Subcutaneous adipose tissue (tissue), 4 donors: ENCODE results near the gene TRIM54. TPM values are rescaled to one million over a fixed set of nuclear protein-coding genes. Genes with fewer than 3 reads are reported as not detected.

ENCODE experiments used
- total RNA-seq, 4 donors: library from RNA; depleted of rRNA; stranded (reverse); fragments of >200 nt; gene quantifications; one replicate each; pipeline ENCODE4 v1.1.0, GENCODE V29; 2016
- TF ChIP-seq, protein P1 (sequence below): fragments of 450-650 bp; IDR thresholded peaks from one replicate; pipeline ENCODE4 v1.5.1; 2016; ENCODE audit warnings: low read depth, mild to moderate bottlenecking, control low read depth, antibody characterized with exemption, moderate library complexity

Gene TRIM54
- total RNA-seq, 4 donors from 2014 or later: 0.66 TPM; not detected in 3

DNA sequence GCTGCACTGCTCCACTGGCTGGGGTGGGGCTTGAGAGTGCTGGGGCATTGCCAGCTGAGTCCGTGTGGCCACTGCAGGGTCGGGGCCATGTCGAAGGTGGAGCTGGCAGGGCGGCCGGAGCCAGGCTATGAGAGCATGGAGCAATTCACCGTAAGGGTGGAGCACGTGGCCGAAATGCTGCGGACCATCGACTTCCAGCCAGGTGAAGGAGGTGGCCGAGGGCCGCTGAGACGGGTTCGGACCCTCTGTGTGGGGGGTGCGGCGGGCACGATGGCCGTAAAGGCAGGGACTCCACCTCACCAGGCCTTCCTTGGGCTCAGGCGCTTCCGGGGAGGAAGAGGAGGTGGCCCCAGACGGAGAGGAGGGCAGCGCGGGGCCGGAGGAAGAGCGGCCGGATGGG, 23.9 kb downstream of the TRIM54 start:
- TF ChIP-seq, protein P1, sequence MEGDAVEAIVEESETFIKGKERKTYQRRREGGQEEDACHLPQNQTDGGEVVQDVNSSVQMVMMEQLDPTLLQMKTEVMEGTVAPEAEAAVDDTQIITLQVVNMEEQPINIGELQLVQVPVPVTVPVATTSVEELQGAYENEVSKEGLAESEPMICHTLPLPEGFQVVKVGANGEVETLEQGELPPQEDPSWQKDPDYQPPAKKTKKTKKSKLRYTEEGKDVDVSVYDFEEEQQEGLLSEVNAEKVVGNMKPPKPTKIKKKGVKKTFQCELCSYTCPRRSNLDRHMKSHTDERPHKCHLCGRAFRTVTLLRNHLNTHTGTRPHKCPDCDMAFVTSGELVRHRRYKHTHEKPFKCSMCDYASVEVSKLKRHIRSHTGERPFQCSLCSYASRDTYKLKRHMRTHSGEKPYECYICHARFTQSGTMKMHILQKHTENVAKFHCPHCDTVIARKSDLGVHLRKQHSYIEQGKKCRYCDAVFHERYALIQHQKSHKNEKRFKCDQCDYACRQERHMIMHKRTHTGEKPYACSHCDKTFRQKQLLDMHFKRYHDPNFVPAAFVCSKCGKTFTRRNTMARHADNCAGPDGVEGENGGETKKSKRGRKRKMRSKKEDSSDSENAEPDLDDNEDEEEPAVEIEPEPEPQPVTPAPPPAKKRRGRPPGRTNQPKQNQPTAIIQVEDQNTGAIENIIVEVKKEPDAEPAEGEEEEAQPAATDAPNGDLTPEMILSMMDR: no peak

DNA sequence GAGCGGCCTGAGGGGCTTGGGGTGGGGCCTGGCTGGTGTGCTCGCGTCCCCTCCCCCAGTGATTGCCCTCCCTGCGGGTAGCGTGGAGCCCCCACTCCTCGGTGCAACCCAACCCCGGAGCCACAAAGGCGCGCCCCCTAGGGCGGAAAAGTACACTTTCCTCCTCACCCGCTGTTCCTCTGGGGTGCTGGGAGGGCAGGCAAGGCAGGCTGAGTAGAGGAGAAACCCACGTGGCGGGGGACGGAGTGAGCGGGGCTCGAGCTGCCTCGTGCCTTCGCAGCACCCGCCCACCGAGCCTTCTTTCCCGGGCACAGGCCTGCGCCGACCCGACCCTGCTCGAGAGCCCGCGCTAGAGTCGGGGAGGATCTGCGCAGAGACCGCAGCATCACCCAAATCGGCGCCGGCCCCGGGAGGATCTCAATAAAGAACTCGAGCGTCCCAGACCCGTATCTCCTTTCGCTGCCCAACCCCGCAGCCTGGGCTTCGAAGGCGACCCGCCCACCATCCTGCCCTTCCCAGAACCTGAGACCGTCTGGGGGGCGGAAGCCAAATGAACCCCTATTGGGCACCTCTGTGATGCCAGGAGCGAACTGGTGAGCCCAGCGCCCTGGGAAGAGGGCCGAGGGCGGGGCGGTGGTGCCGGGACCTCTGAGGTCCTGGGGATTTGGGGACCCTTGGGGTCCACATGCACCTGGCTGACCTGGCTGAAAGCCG, 24.5 kb downstream of the TRIM54 start:
- TF ChIP-seq, protein P1: no peak

DNA sequence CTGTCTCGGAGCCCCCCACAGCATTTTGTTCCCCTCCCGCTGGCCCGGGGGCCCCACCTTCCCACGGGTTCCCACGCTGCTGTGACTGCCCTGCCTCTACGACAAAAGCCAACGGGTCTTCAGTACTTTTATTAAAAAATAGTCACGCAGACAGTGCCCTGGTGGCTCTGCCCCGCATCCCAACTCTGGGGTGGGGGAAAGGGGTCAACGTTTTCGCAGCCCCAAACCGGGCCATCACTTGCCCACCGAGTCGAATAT, 25.0 kb downstream of the TRIM54 start:
- TF ChIP-seq, protein P1: no peak

DNA sequence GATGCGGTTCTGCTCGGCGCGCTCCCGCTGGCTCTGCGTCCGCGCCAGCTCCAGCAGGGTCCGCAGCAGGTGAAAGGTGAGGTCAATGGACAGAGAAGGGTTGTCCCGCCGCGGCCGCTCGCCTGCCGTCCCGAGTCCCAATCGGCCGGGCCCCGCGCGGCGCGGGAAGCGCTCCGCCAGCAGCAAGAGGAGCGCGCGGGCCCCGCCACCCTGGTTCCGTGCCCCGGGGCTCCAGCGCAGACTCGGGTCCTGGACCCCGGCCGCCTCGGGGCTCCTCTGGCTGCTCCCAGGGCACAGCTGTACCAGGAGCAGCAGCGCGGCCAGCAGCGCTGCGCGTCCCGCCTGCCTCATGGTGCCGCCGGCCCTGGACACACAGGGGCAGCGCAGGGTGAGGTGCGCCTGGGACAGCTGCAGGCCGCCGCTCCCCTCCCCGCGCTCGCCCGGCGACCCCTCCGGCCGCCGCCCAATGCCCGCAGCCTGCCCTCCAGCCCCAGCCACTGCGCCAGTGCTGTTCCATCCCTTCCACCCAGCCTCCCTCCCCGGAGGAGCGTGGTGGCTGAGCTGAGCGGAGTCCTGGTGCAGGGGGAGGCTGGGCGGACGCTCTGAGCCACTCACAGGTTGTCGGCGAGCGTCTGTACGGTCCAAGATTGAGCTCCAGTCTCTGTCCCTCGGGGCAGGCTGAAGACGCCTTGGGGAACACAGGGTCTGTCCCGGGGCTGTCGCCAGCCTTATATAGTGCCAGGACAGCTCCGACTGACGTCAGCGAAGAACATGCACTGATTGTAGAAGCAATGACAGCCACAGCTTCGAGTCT, 25.5 kb downstream of the TRIM54 start:
- TF ChIP-seq, protein P1: no peak

DNA sequence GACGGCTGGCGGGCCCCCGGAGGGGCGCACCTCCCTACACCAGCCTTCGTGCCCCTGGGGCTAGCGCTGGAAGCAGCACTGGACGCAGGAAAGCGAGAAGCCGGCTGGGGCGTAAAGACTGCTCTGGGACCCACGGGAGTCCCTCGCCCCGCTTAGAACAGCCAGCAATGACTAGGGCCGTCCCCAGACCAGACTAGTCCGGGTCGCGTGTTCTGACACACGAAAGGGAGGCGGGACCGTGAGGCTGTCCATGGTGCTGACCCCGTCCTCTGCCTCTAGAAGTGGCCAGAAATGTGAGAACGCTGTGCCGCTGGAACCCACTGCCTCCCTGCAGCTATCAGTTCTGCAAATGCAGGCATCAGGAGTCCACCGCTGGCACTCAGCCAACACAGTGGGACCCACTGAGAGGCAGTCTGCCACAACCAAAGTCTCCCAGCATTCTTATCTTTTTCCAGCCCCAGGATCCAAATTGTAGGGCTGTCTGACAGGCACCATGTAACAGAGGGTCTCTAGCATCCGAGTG, 26.2 kb downstream of the TRIM54 start, which contains the start of gene UCN:
Gene UCN (minus strand): TSS at position 87 of the 523 bp plus-strand sequence. CDS start 550 bp downstream, outside the sequence.
- TF ChIP-seq, protein P1: no peak

DNA sequence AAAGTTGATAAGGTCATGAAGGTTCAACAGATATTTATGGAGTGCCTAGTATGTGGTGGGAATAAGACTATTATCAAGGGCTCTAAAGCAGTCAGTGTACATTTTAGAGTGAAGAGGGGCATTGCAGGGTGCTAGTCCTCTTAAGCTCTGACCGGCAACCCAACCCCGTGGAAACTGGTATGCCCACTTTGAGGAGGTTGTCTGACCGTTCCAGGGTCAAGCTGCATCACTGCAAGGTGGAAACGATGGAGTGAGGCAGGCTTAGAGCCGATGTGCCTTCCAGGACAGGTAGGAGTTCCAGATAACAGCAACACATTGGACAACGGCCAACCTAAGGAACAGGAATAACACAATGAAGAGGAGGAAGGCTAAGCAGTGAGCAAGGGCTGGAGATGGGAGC, 27.4 kb downstream of the TRIM54 start:
- TF ChIP-seq, protein P1: no peak

DNA sequence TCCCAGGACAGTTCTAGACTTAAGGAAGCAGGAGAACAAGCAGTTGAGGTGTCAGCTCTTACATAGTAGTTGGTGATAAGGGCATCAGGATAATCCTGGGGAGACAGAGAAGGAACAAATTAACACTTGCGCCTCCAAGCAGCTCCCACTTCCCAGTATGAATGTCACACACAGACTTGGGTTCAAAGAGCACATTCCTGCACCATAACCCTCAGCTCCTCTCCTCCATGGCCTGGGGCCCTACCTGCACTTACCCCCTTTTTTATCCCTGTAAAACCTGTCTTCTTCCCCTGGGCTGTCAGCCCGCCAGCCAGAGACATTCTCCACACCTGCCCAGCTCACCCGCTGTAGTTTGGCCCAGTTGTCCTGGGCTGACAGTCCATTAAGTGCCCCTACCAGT, 29.9 kb downstream of the TRIM54 start:
- TF ChIP-seq, protein P1: no peak
